Placental epithelial cell (primary cell): ENCODE measurements around the gene ZNF789. TPM values are rescaled to one million over a fixed set of nuclear protein-coding genes. Genes with fewer than 3 reads are reported as not detected.

Source experiments
- total RNA-seq: library from RNA; depleted of rRNA; stranded (reverse); fragments of >200 nt; gene quantifications from 2 replicates; pipeline ENCODE4 v1.2.3, GENCODE V29; 2012

The ZNF789 gene
- total RNA-seq = 5.3 and 5.9 TPM in 2 replicates

DNA sequence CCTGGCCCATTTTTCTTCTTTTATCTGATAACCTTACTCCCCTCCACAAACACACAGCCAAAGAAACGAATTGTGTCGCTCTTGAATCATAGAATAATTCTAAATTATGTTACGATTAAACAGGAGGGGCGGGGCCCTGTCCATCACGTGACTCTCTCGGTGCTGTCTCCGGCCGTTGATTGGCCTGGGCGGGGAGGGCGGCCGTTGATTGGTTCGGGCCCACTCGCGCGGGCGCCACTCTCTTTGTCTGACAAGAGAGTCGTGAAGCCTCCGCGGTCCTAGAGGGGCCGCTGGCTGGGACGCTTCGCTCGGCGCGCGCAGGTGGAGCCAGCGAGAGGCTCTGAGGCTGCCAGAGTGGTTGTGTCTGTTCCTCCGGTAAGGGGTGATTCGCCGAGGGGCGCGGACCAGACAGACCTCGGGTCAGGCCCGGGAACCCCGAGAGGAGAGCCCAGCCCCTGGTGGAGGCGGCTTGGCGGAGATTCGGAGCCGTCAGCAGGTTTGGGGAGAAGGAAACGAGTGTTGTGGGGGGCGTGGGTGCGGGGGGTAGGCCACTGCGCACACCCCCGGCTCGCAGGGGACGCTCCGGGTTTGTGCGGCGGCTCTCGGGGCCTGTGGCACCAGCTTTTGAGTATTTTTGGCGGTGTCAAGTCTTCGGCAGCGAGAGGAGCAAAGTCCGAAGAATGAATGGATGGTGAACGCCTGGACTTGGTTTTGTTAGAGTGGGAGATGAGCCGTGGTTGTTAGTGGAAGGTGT lies at the start of gene ZNF789:
Gene ZNF789 (plus strand): TSS at position 330 of the 754 bp plus-strand sequence. CDS start 3,567 bp downstream, outside the sequence.

DNA sequence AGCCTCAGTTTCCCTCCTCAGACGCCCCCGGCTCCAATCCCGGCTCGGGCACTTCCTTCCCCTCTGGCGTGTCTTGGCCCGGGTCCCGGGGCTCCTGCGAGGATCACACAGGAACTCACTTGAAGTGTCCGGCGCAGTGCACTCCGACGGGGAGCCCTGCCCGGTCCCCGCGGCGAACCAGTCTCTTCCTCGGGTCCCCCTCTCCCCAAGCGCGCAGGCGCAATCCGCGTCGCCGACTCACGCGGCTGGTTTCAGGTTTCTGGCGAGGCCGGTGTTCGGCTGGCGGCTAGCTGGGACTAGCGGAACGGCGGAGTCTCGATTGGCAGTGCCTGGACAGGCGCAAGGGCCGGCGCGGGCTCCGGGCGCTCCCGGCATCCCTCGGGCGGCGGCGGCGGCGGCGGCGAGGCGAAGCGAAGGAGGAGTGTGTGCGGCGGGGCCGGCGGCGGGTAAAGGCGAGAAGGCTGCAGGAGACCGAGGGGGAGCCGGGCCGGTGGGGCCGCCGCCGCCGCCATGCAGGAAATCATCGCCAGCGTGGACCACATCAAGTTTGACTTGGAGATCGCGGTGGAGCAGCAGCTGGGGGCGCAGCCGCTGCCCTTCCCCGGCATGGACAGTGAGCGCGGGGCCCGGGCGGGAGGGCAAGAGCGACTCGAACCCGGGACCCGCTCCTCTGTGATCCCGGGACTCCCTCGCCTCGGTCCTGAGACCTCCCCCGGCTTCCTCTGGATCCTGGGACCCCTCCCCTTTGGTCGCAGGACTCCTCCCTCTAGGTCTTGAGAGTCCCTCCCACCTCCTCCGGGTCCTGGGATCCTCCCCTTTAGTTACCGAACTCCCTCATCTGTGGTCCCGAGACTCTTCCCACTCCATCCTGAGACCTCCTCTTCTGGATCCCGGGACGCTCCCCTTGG lies 33.9 kb upstream of the ZNF789 start, which contains the start of the genes CPSF4 and PTCD1:
Gene CPSF4 (plus strand): TSS at position 371 of the 908 bp plus-strand sequence. CDS start 140 bp downstream, at position 511.
Gene PTCD1 (minus strand): TSS at position 226 of the 908 bp plus-strand sequence. CDS start 3,556 bp downstream, outside the sequence.

DNA sequence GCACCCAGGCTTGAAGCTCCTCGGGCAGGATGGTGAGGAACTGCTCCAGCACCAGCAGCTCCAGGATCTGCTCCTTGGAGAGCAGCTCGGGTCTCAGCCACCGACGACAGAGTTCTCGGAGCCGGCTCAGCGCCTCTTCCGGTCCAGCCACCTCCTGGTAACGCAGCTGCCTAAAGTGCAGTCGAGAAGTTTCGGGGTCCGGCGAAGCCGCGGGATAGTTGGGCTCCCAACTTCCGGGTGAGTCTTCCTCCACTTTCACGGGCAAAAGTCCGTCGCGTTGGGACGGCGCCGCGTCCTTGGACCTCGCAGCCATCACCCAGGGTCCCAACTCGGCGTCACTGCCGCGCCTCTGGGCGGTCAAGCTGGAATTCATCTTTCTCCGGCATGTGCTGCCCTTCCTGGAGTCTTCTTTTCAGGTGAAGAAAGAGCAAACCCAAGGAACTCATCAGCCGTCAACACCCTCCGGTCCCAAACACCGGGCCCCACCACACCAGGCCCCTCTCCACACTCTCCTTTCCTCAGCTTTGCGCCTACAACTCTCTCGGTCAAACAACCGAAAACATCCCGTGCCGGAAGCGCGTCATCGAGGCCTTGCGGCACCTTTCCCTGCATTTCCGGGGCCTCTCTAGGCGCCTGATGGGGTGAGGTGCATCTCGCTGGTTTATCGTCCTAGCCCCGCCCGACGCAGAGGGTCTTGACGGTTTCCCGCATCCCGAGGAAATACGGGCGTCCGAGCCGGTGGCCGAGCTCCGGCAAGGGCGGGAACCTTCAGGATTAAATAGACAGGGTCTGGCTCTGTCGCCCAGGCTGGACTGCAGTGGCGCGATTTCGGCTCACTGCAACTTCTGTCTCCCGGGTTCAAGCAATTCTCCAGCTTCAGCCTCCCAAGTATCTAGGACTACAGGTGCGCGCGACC lies 27.3 kb downstream of the ZNF789 start, which contains the start of gene ZNF394:
Gene ZNF394 (minus strand): TSS at position 561 of the 916 bp plus-strand sequence. CDS start 188 bp downstream, at position 373.

DNA sequence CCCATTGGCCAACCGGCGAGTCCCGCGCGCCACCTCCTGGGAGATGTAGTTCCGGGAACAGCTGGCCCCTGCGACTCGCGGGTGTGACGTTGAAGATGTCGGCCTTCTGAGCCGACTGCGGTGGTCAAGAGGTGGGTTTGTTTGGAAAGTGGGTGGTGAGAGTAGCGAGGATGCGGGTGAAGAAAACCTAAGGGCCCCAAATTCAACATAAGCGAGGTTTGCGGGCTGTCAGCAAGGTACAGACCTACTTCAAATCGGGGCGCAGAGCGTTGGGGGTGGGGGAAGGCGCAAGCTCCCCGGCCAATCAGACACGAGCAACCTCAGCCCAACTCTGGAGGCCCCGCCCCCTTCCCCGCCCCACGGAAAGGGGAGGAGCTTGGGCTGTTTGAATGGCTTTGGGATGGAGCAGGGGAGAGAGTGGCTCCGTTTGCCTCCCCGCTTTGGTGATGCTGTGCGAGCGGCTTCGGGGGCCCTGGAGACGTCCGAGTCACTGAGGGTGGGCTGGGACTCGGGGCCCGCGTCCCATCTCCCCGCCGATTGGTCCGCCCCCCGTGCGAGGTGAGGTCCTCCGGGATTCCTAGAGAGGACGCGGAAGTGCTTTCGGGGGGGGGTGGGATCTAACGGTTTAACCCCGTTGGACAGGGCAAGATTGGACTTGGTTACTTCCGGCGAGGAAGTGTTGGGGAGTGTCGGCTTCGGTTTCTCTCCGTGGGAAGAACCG lies 32.1 kb downstream of the ZNF789 start, which contains the start of gene ZKSCAN5:
Gene ZKSCAN5 (plus strand): TSS at position 60 of the 721 bp plus-strand sequence. CDS start 1,383 bp downstream, outside the sequence.

Other genes with a start within 250 kb of the ZNF789 start
- gene MYH16, start 200.1 kb upstream of the ZNF789 start, total RNA-seq = under 0.01 TPM in 1 of 2 replicates, not detected in the other
- gene ARPC1A, start 147.0 kb upstream of the ZNF789 start, total RNA-seq = 114 and 181 TPM in 2 replicates
- gene ARPC1B, start 98.2 kb upstream of the ZNF789 start, total RNA-seq = 170 and 448 TPM in 2 replicates
- gene PDAP1, start 64.3 kb upstream of the ZNF789 start, total RNA-seq = 31.4 and 51.6 TPM in 2 replicates
- 68.5 and 89.9 TPM in 2 replicates for gene BUD31, start 63.9 kb upstream of the ZNF789 start, total RNA-seq
- gene PTCD1, start 34.1 kb upstream of the ZNF789 start, total RNA-seq = 5.4 and 5.5 TPM in 2 replicates
- gene CPSF4, start 33.9 kb upstream of the ZNF789 start, total RNA-seq = 18.4 and 27.5 TPM in 2 replicates
- gene ATP5MF, start 6.7 kb upstream of the ZNF789 start, total RNA-seq = 260 and 553 TPM in 2 replicates
- 17.9 and 32.2 TPM in 2 replicates for gene ZNF394, start 27.4 kb downstream of the ZNF789 start, total RNA-seq
- gene ZKSCAN5, start 31.8 kb downstream of the ZNF789 start, total RNA-seq = 12.1 and 14.9 TPM in 2 replicates
- 7.8 and 9.0 TPM in 2 replicates for gene FAM200A, start 79.2 kb downstream of the ZNF789 start, total RNA-seq
- gene ZNF655, start 85.8 kb downstream of the ZNF789 start, total RNA-seq = 85.0 and 85.6 TPM in 2 replicates
- 5.5 TPM in 1 of 2 replicates, not detected in the other for gene TMEM225B, start 125.4 kb downstream of the ZNF789 start, total RNA-seq
- gene ZSCAN25, start 144.1 kb downstream of the ZNF789 start, total RNA-seq = 21.0 and 28.3 TPM in 2 replicates
- gene CYP3A5, start 207.1 kb downstream of the ZNF789 start, total RNA-seq = under 0.01 TPM in 1 of 2 replicates, not detected in the other